HepG2 (cell line): ENCODE measurements around the gene SPANXN4. TPM values are rescaled to one million over a fixed set of nuclear protein-coding genes. Genes with fewer than 3 reads are reported as not detected.

Experiments used
- ATAC-seq: fragments of 200-7000 bp; cut with Tn5 transposase; 3 replicates; pipeline ENCODE4 v1.9.1; 2020; ENCODE audit warnings: mild to moderate bottlenecking, moderate library complexity
- BruUV-seq: library from RNA; stranded (reverse); fragments of 400-500 nt; replicated peaks from 2 replicates; lab custom pipeline; 2021; lab: Mats Ljungman, UMichigan
- CTCF ChIA-PET: fragments of 300-600 bp; formaldehyde crosslinking; extraction: SDS; loops from one replicate; lab custom pipeline; 2021; ENCODE audit warnings: low total read pairs, inconsistent platforms, low intra/inter-chr PET ratio; lab: Yijun Ruan, JAX
- POLR2A ChIA-PET: fragments of 350-600 bp; sonication (Branson Sonifier 250); formaldehyde crosslinking; loops from one replicate; lab custom pipeline; 2020; ENCODE audit warnings: antibody characterized with exemption, inconsistent platforms; lab: Yijun Ruan, JAX
- DNase-seq: peaks from one replicate; pipeline ENCODE4 v3.0.0-alpha.2; 2015; ENCODE audit warnings: low spot score
- FAIRE-seq: peaks from 3 replicates; lab custom pipeline; 2011; peaks lifted over from hg19 to GRCh38; lab: Jason Lieb, UNC
- H2AFZ ChIP-seq: one replicate; pipeline ENCODE4 v1.6.1; 2011; ENCODE audit warnings: low read length, inconsistent platforms
- H3K27ac ChIP-seq: fragments of 300-600 bp; 3 replicates; pipeline ENCODE4 v1.8.0; 2011; ENCODE audit warnings: mixed run types, mild to moderate bottlenecking, mixed read lengths, low read length, inconsistent platforms; ENCODE audit not compliant: insufficient read depth; ENCODE audit errors: extremely low read length
- H3K27me3 ChIP-seq, 2 experiments: fragments of 200-600 bp in 1 of 2; 2 replicates in 1 of 2; 3 replicates in 1 of 2; pipeline versions ENCODE4 v1.6.0 to v1.8.0; 2011; ENCODE audit warnings: low read length in 2 of 2, mild to moderate bottlenecking in 2 of 2, moderate library complexity in 2 of 2, inconsistent platforms in 1 of 2; ENCODE audit not compliant: insufficient read depth in 2 of 2, control insufficient read depth in 1 of 2
- H3K36me3 ChIP-seq, 2 experiments: fragments of 200-600 bp in 1 of 2; replicated peaks in 1 of 2; 2 replicates in 1 of 2; 3 replicates in 1 of 2; pipeline versions ENCODE4 v1.5.1 to v1.8.0; 2011; ENCODE audit warnings: low read length in 2 of 2, inconsistent platforms in 1 of 2; ENCODE audit not compliant: insufficient read depth in 2 of 2, control insufficient read depth in 1 of 2
- H3K4me1 ChIP-seq: 2 replicates; pipeline ENCODE4 v1.5.1; 2012; ENCODE audit warnings: low read length, inconsistent platforms; ENCODE audit not compliant: insufficient read depth
- H3K4me2 ChIP-seq: 2 replicates; pipeline ENCODE4 v1.6.0; 2011; ENCODE audit warnings: low read depth, low read length, inconsistent platforms
- H3K4me3 ChIP-seq, 3 experiments: fragments of 200-600 bp in 1 of 3; sonication (generic), shearing (Covaris generic) in 1 of 3; replicated peaks in 1 of 3; 2 replicates each; pipeline ENCODE4 v1.5.1; 2011 to 2016; ENCODE audit warnings: low read length in 3 of 3, inconsistent platforms in 2 of 3, low read depth in 2 of 3, mild to moderate bottlenecking in 2 of 3, control low read depth in 1 of 3, mixed read lengths in 1 of 3; ENCODE audit not compliant: insufficient read depth in 1 of 3
- H3K79me2 ChIP-seq: one replicate; pipeline ENCODE4 v1.6.1; 2011; ENCODE audit warnings: low read length, inconsistent platforms; ENCODE audit not compliant: insufficient read depth
- H3K9ac ChIP-seq: 2 replicates; pipeline ENCODE4 v1.6.0; 2011; ENCODE audit warnings: mild to moderate bottlenecking, low read depth, low read length, inconsistent platforms; ENCODE audit not compliant: insufficient read depth
- H3K9me3 ChIP-seq: 2 replicates; pipeline ENCODE4 v1.5.1; 2012; ENCODE audit warnings: mild to moderate bottlenecking, low read length
- H4K20me1 ChIP-seq: 2 replicates; pipeline ENCODE4 v1.6.0; 2011; ENCODE audit warnings: inconsistent platforms, mild to moderate bottlenecking, low read length, moderate library complexity; ENCODE audit not compliant: insufficient read depth
- ATF1 ChIP-seq: IDR thresholded peaks from 2 replicates; pipeline ENCODE4 v1.6.1; 2016; ENCODE audit warnings: mild to moderate bottlenecking, control low read depth
- GTF3A ChIP-seq: sonication (generic); formaldehyde crosslinking; conservative IDR thresholded peaks from 2 replicates; pipeline ENCODE4 v1.4.0; 2020; ENCODE audit warnings: mild to moderate bottlenecking, missing genetic modification reagents
- MEIS2 ChIP-seq: sonication (generic); formaldehyde crosslinking; IDR thresholded peaks from 2 replicates; pipeline ENCODE4 v1.9.0; 2021; ENCODE audit warnings: mild to moderate bottlenecking, missing genetic modification reagents
- MXI1 ChIP-seq: IDR thresholded peaks from 3 replicates; pipeline ENCODE4 v1.6.1; 2012; ENCODE audit warnings: low read depth, low read length, inconsistent platforms, borderline replicate concordance
- MYNN ChIP-seq: sonication (generic); formaldehyde crosslinking; IDR thresholded peaks from 2 replicates; pipeline ENCODE4 v1.4.0; 2020; ENCODE audit warnings: mild to moderate bottlenecking, low read depth, missing genetic modification reagents
- NFE2L2 ChIP-seq: fragments of 150-350 bp; IDR thresholded peaks from 2 replicates; pipeline ENCODE4 v1.6.1; 2014; ENCODE audit warnings: low read length
- NFRKB ChIP-seq: fragments of 450-650 bp; IDR thresholded peaks from 2 replicates; pipeline ENCODE4 v1.6.1; 2017
- NR2F1 ChIP-seq, 2 experiments: fragments of 450-650 bp in 1 of 2; formaldehyde crosslinking in 1 of 2; IDR thresholded peaks; 2 replicates each; pipeline versions ENCODE4 v1.5.0 to v1.6.1; 2016 to 2020; ENCODE audit warnings: mild to moderate bottlenecking in 1 of 2, missing compliant biosample characterization in 1 of 2, missing genetic modification reagents in 1 of 2, moderate library complexity in 1 of 2
- SIX4 ChIP-seq: sonication (generic); formaldehyde crosslinking; IDR thresholded peaks from 2 replicates; pipeline ENCODE4 v1.4.0; 2020; ENCODE audit warnings: missing genetic modification reagents
- SNRNP70 ChIP-seq: fragments of 200-400 bp; formaldehyde crosslinking; IDR thresholded peaks from 2 replicates; pipeline ENCODE4 v1.6.1; 2017; ENCODE audit warnings: mild to moderate bottlenecking, low read depth, low read length, moderate library complexity
- SRSF1 ChIP-seq: fragments of 200-400 bp; formaldehyde crosslinking; optimal IDR thresholded peaks from 2 replicates; pipeline ENCODE3; 2017; ENCODE audit warnings: mild to moderate bottlenecking, low read depth, low read length, moderate library complexity
- TBX2 ChIP-seq: sonication (generic); formaldehyde crosslinking; IDR thresholded peaks from 2 replicates; pipeline ENCODE4 v1.5.0; 2020; ENCODE audit warnings: missing genetic modification reagents, mild to moderate bottlenecking, borderline replicate concordance
- TOE1 ChIP-seq: sonication (generic); formaldehyde crosslinking; IDR thresholded peaks from 2 replicates; pipeline ENCODE4 v1.4.0; 2020; ENCODE audit warnings: mild to moderate bottlenecking, missing genetic modification reagents
- ZNF124 ChIP-seq: sonication (generic); formaldehyde crosslinking; IDR thresholded peaks from 2 replicates; pipeline ENCODE4 v1.4.0; 2020; ENCODE audit warnings: missing genetic modification reagents
- ZNF253 ChIP-seq: sonication (generic); formaldehyde crosslinking; IDR thresholded peaks from 2 replicates; pipeline ENCODE4 v1.8.0; 2022; ENCODE audit warnings: mild to moderate bottlenecking, missing genetic modification reagents, borderline replicate concordance
- ZNF333 ChIP-seq: sonication (generic); formaldehyde crosslinking; IDR thresholded peaks from 2 replicates; pipeline ENCODE4 v1.4.0; 2020; ENCODE audit warnings: mild to moderate bottlenecking, missing genetic modification reagents, borderline replicate concordance
- ZNF569 ChIP-seq: sonication (generic); formaldehyde crosslinking; IDR thresholded peaks from 2 replicates; pipeline ENCODE4 v1.5.0; 2020; ENCODE audit warnings: mild to moderate bottlenecking, missing genetic modification reagents, moderate library complexity, borderline replicate concordance
- WGBS: methylation state at CpG from one replicate; pipeline ENCODE4 v1.1.6; 2017; ENCODE audit warnings: low lambda C conversion rate; 5-methylcytosine and 5-hydroxymethylcytosine counted together
- in situ Hi-C: cut with HindIII; loops from 2 replicates; pipeline ENCODE4 v1.10.0; 2017; ENCODE audit warnings: low pct_unique_long_range_greater_than_20kb; ENCODE audit not compliant: extremely low pct_ligation_motif_present
- intact Hi-C: fragments of 100-400 bp; cut with micrococcal nuclease; formaldehyde crosslinking; loops from one replicate; pipeline ENCODE4 v1.10.0; 2022; ENCODE audit not compliant: unreplicated experiment
- polyA plus RNA-seq, 8 experiments: library from polyadenylated mRNA; depleted of rRNA in 3 of 8; stranded (reverse) in 7 of 8; unstranded in 1 of 8; fragments of >200 nt; fragmentation: Illumina TruSeq in 4 of 8; extraction: Trizol in 4 of 8; gene quantifications; 2 replicates each; pipeline versions ENCODE4 v1.2.1 to v1.2.3, GENCODE V29; 2011 to 2016; ENCODE audit warnings: low read depth in 4 of 8, missing spikeins in 1 of 8, mixed read lengths in 1 of 8; ENCODE audit not compliant: insufficient read depth in 1 of 8
- total RNA-seq, 5 experiments: library from RNA; depleted of rRNA; stranded (reverse); fragments of >200 nt; fragmentation: Illumina TruSeq; extraction: Trizol; gene quantifications; 2 replicates each; pipeline ENCODE4 v1.2.3, GENCODE V29; 2016; ENCODE audit warnings: low read depth in 1 of 5
- TF ChIP-seq, protein P1 (sequence below): sonication (generic); formaldehyde crosslinking; IDR thresholded peaks from 2 replicates; pipeline ENCODE4 v1.8.0; 2023; ENCODE audit warnings: mild to moderate bottlenecking, missing genetic modification reagents
- TF ChIP-seq, protein P2 (sequence below): sonication (generic); formaldehyde crosslinking; IDR thresholded peaks from 2 replicates; pipeline ENCODE4 v1.5.1; 2020; ENCODE audit warnings: missing genetic modification reagents, mild to moderate bottlenecking, borderline replicate concordance

Gene SPANXN4
- total and polyA plus RNA-seq, 2 of the 13 experiments (the other 11 are each of a cell fraction or from before 2014, with no cell fraction given), result not detected

DNA sequence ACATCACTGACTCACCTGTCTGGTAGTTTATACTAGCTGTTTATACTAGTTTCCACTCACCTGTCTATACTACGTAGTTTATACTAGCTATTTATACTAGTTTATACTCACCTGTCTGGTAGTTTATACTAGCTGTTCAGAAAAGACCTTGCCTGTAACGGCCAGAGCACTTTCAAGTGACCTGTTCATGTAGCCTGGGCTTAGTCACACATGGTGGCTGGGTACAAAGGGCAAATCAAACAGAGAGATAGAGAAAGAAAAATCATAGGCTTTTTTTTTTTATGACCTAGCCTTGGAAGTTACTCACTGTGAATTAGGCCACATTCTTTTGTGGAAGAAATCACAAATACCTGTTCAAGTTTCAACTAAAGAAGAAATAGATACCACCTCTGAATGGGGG, 30.7 kb upstream of the SPANXN4 start:
- H3K4me2 ChIP-seq, result no peak overlapping the region
- H3K36me3 ChIP-seq, result no peaks in the 10 kb centered on the region
- FAIRE-seq (no peak), ATAC-seq (no peak), DNase-seq (no peak)
- H3K27me3 ChIP-seq, result no peaks in the 10 kb centered on the region
- CTCF ChIA-PET, result no interaction called here
- no peak overlapping the region for H2AFZ ChIP-seq
- no peak overlapping the region for H3K27ac ChIP-seq
- no peaks in the 10 kb centered on the region for H3K79me2 ChIP-seq
- H3K4me3 ChIP-seq, result no peak overlapping the region
- TF ChIP-seq ZNF253, result no peak
- H3K9me3 ChIP-seq, result peaks cover 59% of the 10 kb centered on the region
- no peaks in the 10 kb centered on the region for H4K20me1 ChIP-seq
- no peaks in the 10 kb centered on the region for H3K4me1 ChIP-seq
- intact Hi-C loops (no loop called here), in situ Hi-C loops (no loop called here)
- no peak overlapping the region for H3K9ac ChIP-seq
- POLR2A ChIA-PET, result no interaction called here
- WGBS, result 10% methylated on average over 2 of the region's 2 CpGs
- BruUV-seq, result no TSS peak

DNA sequence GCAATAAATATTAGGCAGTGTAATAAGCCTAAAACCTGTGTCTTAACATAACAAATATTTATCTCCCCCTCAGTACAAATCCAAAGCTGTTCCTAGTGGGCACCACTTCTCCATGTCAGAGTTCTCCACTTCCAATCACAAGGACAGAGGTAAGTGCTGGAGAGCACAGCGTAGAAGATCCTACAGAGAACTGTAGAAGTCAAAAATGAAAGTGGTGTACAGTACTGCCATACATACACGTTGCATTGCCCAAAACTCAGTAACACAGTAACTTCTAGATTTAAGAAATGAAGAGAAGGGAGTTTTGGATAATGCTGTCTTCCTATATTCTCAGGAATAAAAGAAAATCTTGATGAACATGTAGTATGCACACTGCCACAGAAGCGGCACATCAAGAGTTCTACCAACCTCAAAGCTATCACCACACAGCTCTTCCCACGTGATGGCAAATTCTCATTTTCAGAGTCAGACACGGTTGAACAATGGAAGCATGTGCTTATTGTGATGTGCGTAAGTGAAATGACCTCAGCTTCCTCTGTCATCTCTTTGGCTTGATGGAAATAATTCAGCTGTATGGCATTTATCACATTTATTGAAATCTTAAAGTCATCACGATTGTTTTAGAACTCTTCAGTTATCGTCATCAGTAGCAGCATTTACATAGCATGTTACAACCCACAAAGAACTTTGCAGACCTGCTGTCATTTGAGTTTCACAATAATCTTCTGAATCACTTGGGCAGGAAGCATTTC, 27.1 kb upstream of the SPANXN4 start:
- ATAC-seq, result no peak
- Histone ChIP-seq H3K27ac (no peak overlapping the region), H3K4me1 (no peaks in the 10 kb centered on the region), H4K20me1 (no peaks in the 10 kb centered on the region), H3K4me2 (no peak overlapping the region), H3K27me3 (no peaks in the 10 kb centered on the region), H3K9me3 (peaks cover 63% of the 10 kb centered on the region), H3K4me3 (no peak overlapping the region), H3K36me3 (no peaks in the 10 kb centered on the region), H2AFZ (no peak overlapping the region), H3K9ac (no peak overlapping the region), H3K79me2 (no peaks in the 10 kb centered on the region)
- 42% methylated on average over 6 of the region's 8 CpGs for WGBS
- FAIRE-seq, result no peak
- POLR2A ChIA-PET, result no interaction called here
- intact Hi-C loops (no loop called here), in situ Hi-C loops (no loop called here)
- no TSS peak for BruUV-seq
- DNase-seq, result no peak
- CTCF ChIA-PET, result no interaction called here
- TF ChIP-seq TOE1 (CRISPR knock-in tag) (no peak), MXI1 (no peak), TBX2 (CRISPR knock-in tag) (no peak), MYNN (CRISPR knock-in tag) (no peak), ZNF124 (CRISPR knock-in tag) (no peak), NR2F1 (CRISPR knock-in tag; IDR thresholded peaks at IDR 0.05) (no peak), GTF3A (no peak), ZNF333 (CRISPR knock-in tag) (no peak), ZNF569 (CRISPR knock-in tag) (no peak), MEIS2 (no peak), SNRNP70 (no peak), SIX4 (no peak), SRSF1 (no peak), NFE2L2 (no peak), NFRKB (no peak), ATF1 (CRISPR knock-in tag) (no peak)
- TF ChIP-seq, protein P1, sequence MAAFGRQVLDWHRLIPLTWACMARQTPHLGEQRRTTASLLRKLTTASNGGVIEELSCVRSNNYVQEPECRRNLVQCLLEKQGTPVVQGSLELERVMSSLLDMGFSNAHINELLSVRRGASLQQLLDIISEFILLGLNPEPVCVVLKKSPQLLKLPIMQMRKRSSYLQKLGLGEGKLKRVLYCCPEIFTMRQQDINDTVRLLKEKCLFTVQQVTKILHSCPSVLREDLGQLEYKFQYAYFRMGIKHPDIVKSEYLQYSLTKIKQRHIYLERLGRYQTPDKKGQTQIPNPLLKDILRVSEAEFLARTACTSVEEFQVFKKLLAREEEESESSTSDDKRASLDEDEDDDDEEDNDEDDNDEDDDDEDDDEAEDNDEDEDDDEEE (CRISPR knock-in tag), result no peak
- TF ChIP-seq, protein P2, sequence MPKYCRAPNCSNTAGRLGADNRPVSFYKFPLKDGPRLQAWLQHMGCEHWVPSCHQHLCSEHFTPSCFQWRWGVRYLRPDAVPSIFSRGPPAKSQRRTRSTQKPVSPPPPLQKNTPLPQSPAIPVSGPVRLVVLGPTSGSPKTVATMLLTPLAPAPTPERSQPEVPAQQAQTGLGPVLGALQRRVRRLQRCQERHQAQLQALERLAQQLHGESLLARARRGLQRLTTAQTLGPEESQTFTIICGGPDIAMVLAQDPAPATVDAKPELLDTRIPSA (CRISPR knock-in tag), result no peak
